GM06990 (cell line): Measurements from ENCODE around the gene ZNF618.

Experiments
- DNase-seq: peaks from one replicate; pipeline ENCODE4 v3.0.0-alpha.2; 2011; ENCODE audit not compliant: insufficient read length; ENCODE audit errors: extremely low read depth
- H3K27me3 ChIP-seq: replicated peaks from 2 replicates; pipeline ENCODE4 v1.6.0; 2011; ENCODE audit warnings: low read length; ENCODE audit not compliant: control insufficient read depth, insufficient read depth
- H3K36me3 ChIP-seq: 2 replicates; pipeline ENCODE4 v1.5.1; 2011; ENCODE audit warnings: low read length; ENCODE audit not compliant: control insufficient read depth, insufficient read depth
- H3K4me3 ChIP-seq: replicated peaks from 2 replicates; pipeline ENCODE4 v1.5.1; 2011; ENCODE audit warnings: low read depth, mild to moderate bottlenecking, control low read depth, low read length
- CTCF ChIP-seq: IDR thresholded peaks from 2 replicates; pipeline ENCODE4 v1.5.1; 2011; ENCODE audit warnings: low read length, control low read depth, mild to moderate bottlenecking, inconsistent platforms; ENCODE audit not compliant: insufficient read depth, poor library complexity, severe bottlenecking

ZNF618 gene

GRCh38 chr9:113941526-113941925 lies 65.4 kb downstream of the ZNF618 start:
- no peaks in the 10 kb centered on the region for H3K36me3 ChIP-seq
- no peak for TF ChIP-seq CTCF
- no peak for DNase-seq

GRCh38 chr9:113943112-113944009 lies 67.3 kb downstream of the ZNF618 start:
- Histone ChIP-seq H3K4me3 (no peak overlapping the region), H3K27me3 (peaks cover 1% of the 10 kb centered on the region), H3K36me3 (no peaks in the 10 kb centered on the region)
- TF ChIP-seq CTCF: no peak
- DNase-seq: no peak

More at GRCh38 chr9:113941526-113941925, 65.4 kb downstream of the ZNF618 start:
- peaks cover 1% of the 10 kb centered on the region for H3K27me3 ChIP-seq
- H3K4me3 ChIP-seq: no peak overlapping the region

- TF ChIP-seq CTCF: no peak
- H3K4me3 ChIP-seq: no peak overlapping the region
- H3K36me3 ChIP-seq: no peaks in the 10 kb centered on the region
- peaks cover 1% of the 10 kb centered on the region for H3K27me3 ChIP-seq
- no peak for DNase-seq
These were observed 69.7 kb downstream of the ZNF618 start for GRCh38 chr9:113945784-113946183.

GRCh38 chr9:113946496-113947115 lies 70.5 kb downstream of the ZNF618 start:
- Histone ChIP-seq H3K36me3 (no peaks in the 10 kb centered on the region), H3K4me3 (no peak overlapping the region), H3K27me3 (peaks cover 1% of the 10 kb centered on the region)
- no peak for TF ChIP-seq CTCF
- DNase-seq: no peak

- no peak overlapping the region for H3K4me3 ChIP-seq
- DNase-seq: no peak
- no peak for TF ChIP-seq CTCF
- no peaks in the 10 kb centered on the region for H3K36me3 ChIP-seq
- H3K27me3 ChIP-seq: peaks cover 1% of the 10 kb centered on the region
These were observed 71.8 kb downstream of the ZNF618 start for GRCh38 chr9:113947941-113948340.
